ENCODE measurements around the gene SMIM5. TPM values are rescaled to one million over a fixed set of nuclear protein-coding genes. Genes with fewer than 3 reads are reported as not detected.
"Not testable (repeated sequence)": the region's sequence is repeated elsewhere in the genome, so short reads cannot be mapped to it uniquely, and the experiment has no call there.

The SMIM5 gene
- total RNA-seq, 1 donor from 2014 or later = 0.84 TPM

DNA sequence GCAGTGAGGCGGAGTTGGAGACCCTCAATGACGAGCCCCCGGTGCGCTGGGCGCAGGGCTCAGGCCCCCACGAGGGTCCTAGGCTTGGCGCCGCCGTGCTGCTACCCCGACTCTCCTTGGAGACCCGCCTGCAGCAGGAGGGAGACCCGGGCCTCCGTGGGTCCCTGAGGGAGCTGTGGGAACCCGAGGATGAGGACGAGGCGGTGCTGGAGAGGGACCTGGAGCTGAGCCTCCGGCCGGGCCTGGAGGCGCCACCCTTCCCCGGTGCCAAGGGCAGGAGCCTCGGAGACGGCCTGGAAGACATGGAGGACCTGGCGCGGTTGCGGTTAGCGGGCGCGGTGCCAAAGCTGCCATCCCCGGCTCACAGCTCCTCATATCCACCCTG, 43.3 kb upstream of the SMIM5 start:
- DNase-seq (peak; percentile 67), ATAC-seq (no peak)
- H3K27ac ChIP-seq = peak overlapping the region; percentile 96

DNA sequence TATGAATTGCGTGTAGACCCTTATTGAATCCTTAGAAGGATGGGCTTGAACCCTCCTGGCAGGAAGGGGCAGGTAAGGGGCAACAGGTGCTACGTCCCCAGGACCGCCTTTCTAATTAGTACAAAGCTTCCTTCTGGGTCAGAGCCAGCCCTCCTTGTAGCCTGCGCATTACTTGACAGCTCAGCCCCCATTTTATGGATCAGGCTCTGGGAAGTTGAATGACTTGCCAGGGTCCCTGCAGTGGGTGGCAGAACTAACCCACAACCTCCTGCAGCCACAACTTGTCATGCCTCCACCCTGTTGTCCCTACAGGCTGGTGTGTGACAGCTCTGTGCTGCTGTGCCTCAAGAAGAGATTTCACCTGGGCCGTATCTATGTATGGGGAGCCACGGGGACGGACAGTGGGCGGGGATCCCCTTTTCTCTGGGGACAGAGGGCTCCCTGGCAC, 42.9 kb upstream of the SMIM5 start:
- H3K27ac ChIP-seq = peak overlapping the region; percentile 96
- TF ChIP-seq, protein P1, sequence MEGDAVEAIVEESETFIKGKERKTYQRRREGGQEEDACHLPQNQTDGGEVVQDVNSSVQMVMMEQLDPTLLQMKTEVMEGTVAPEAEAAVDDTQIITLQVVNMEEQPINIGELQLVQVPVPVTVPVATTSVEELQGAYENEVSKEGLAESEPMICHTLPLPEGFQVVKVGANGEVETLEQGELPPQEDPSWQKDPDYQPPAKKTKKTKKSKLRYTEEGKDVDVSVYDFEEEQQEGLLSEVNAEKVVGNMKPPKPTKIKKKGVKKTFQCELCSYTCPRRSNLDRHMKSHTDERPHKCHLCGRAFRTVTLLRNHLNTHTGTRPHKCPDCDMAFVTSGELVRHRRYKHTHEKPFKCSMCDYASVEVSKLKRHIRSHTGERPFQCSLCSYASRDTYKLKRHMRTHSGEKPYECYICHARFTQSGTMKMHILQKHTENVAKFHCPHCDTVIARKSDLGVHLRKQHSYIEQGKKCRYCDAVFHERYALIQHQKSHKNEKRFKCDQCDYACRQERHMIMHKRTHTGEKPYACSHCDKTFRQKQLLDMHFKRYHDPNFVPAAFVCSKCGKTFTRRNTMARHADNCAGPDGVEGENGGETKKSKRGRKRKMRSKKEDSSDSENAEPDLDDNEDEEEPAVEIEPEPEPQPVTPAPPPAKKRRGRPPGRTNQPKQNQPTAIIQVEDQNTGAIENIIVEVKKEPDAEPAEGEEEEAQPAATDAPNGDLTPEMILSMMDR (IDR thresholded peaks at IDR 0.05) = no peak
- no peaks in the 10 kb centered on the region for H3K9me3 ChIP-seq
- no peaks in the 10 kb centered on the region for H3K27me3 ChIP-seq
- H3K4me3 ChIP-seq = peak overlapping the region; percentile 74
- H3K4me1 ChIP-seq = peaks cover 15% of the 10 kb centered on the region
- intact Hi-C loops (cut with DNase I) = no loop called here
- no peak for DNase-seq
- no peaks in the 10 kb centered on the region for H3K36me3 ChIP-seq
- no peak for ATAC-seq

More for the DNA sequence above, 43.3 kb upstream of the SMIM5 start:
- Histone ChIP-seq H3K4me1 (peaks cover 15% of the 10 kb centered on the region), H3K36me3 (no peaks in the 10 kb centered on the region), H3K27me3 (no peaks in the 10 kb centered on the region), H3K9me3 (no peaks in the 10 kb centered on the region), H3K4me3 (peak overlapping the region; percentile 74)
- TF ChIP-seq, protein P1 (IDR thresholded peaks at IDR 0.05) = no peak
- intact Hi-C loops (cut with DNase I) = loop anchor here (10.0 kb wide), 1 partner anchor 65 kb away; the partner anchor contains the start of gene LLGL2

DNA sequence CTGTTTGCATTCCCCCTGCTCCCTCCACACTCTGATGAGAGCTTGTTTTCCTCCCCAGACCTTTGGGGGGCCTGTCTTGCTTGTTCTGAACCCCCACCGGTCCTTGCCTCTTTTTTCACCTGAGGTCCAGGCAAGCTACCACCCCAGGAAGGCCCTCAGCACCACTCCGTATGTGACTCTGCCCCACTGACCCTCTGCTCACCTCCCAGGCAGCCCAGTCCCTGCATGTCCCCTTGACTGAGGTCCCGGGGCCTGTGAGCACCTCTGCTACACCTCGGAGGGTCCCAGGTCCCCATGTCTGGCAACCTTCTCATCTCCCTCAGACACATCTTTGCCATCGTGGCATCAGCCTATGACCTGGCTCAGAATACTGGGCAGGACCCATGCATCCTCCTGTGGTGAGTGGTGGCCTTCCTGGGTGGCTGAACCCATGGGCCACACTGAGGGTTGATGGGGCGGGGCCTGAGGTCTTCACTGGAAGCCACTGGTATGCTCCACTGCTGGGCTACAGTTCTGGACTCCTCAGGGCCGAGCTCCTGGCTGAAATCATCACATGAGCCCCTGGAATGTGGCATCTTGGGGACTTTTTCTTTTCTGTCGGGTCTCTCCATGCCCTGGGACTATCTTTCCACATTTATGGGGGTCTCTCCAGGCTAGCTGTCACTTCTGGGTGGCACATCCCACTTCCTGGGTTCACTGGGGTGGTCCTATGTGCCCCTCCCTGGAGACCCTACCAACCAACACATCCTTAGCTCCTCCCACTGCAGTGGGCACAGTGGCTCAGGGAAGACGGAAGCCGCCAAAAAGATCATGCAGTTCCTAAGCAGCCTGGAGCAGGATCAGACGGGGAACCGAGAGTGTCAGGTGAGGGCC, 42.1 kb upstream of the SMIM5 start:
- Histone ChIP-seq H3K27me3 (no peaks in the 10 kb centered on the region), H3K9me3 (no peaks in the 10 kb centered on the region), H3K4me3 (no peak overlapping the region), H3K4me1 (peaks cover 15% of the 10 kb centered on the region), H3K27ac (no peak overlapping the region), H3K36me3 (no peaks in the 10 kb centered on the region)
- intact Hi-C loops (cut with DNase I) = no loop called here
- DNase-seq = no peak
- ATAC-seq = no peak
- TF ChIP-seq, protein P1 (IDR thresholded peaks at IDR 0.05) = no peak

DNA sequence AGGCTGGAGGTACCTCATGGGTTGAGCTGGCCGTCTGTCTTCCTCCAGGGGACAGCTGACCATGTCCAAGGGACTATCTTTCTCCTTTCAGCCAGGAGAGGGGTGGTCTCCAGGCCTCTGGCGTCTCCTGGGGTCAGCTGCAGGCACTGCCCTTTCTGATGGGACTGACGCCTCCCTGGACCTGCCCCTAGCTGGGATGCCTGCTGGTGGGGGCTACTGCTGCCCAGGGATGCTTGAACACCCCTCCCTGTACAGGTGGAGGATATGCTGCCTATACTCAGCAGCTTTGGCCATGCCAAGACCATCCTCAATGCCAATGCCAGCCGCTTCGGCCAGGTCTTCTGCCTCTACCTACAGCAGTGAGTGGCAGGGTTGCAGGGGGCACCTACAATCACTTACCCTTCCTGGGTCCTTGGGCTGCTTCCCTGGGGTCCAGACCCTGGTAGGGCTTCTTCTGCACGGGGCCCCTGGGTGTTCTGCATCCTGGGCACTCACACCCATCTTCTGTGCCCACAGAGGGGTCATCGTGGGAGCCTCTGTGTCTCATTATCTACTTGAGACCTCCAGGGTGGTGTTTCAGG, 41.4 kb upstream of the SMIM5 start:
- Histone ChIP-seq H3K36me3 (no peaks in the 10 kb centered on the region), H3K27me3 (no peaks in the 10 kb centered on the region), H3K9me3 (no peaks in the 10 kb centered on the region), H3K27ac (no peak overlapping the region), H3K4me1 (peaks cover 15% of the 10 kb centered on the region), H3K4me3 (no peak overlapping the region)
- intact Hi-C loops (cut with DNase I) = no loop called here
- TF ChIP-seq, protein P1 (IDR thresholded peaks at IDR 0.05) = no peak
- ATAC-seq (no peak), DNase-seq (no peak)

DNA sequence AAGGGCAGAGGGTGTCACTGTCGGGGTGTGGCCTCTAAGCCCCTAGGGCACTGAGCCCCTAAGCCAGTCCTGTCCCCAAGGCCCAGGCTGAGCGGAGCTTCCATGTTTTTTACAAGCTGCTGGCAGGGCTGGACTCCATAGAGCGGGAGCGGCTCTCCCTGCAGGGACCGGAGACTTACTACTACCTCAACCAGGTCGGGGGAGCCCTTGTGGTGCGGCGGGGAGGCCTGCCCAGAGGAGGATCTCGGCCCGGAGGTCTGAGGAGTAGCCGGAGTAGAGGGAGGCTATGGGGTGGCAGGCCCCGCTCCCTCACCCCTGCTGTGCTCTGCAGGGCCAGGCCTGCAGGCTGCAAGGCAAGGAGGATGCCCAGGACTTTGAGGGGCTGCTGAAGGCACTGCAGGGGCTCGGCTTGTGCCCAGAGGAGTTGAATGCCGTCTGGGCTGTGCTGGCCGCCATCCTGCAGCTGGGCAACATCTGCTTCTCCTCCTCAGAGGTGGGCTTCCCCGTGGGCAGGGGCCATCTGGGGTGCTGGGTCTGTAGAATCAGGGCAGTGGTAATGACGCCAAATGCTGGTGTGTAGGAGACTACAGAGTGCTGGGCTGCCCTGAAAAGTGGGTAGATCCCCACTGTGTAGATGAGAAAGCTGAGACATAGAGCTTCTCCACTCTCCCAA, 40.8 kb upstream of the SMIM5 start:
- no peaks in the 10 kb centered on the region for H3K27me3 ChIP-seq
- H3K27ac ChIP-seq = no peak overlapping the region
- no peak for ATAC-seq
- no peak overlapping the region for H3K4me3 ChIP-seq
- H3K36me3 ChIP-seq = no peaks in the 10 kb centered on the region
- TF ChIP-seq, protein P1 (IDR thresholded peaks at IDR 0.05) = no peak
- no peaks in the 10 kb centered on the region for H3K9me3 ChIP-seq
- DNase-seq = peak; percentile 64
- H3K4me1 ChIP-seq = peaks cover 9% of the 10 kb centered on the region
- intact Hi-C loops (cut with DNase I) = no loop called here

DNA sequence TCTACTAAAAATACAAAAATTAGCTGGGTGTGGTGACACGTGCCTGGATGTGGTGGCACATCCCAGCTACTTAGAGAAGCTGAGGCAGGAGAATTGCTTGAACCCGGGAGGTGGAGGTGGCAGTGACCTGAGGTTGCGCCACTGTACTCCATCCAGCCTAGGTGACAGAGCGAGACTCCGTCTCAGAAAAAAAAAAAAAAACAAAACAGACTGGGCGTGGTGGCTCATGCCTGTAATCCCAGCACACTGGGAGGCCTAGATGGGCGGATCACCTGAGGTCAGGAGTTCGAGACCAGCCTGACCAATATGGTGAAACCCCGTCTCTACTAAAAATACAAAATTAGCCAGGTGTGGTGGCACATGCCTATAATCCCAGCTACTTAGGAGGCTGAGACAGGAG, 39.8 kb upstream of the SMIM5 start:
- H3K9me3 ChIP-seq; intact Hi-C loops (cut with DNase I); DNase-seq; H3K4me1 ChIP-seq; H3K36me3 ChIP-seq; H3K27me3 ChIP-seq; H3K4me3 ChIP-seq; ATAC-seq; H3K27ac ChIP-seq: not testable (repeated sequence)
